Measurements from ENCODE around the gene UVRAG. TPM values are rescaled to one million over a fixed set of nuclear protein-coding genes. Genes with fewer than 3 reads are reported as not detected.

UVRAG gene
- total RNA-seq, 4 donors from 2014 or later, result 27.1 to 35.9 (median 31.0) TPM

DNA sequence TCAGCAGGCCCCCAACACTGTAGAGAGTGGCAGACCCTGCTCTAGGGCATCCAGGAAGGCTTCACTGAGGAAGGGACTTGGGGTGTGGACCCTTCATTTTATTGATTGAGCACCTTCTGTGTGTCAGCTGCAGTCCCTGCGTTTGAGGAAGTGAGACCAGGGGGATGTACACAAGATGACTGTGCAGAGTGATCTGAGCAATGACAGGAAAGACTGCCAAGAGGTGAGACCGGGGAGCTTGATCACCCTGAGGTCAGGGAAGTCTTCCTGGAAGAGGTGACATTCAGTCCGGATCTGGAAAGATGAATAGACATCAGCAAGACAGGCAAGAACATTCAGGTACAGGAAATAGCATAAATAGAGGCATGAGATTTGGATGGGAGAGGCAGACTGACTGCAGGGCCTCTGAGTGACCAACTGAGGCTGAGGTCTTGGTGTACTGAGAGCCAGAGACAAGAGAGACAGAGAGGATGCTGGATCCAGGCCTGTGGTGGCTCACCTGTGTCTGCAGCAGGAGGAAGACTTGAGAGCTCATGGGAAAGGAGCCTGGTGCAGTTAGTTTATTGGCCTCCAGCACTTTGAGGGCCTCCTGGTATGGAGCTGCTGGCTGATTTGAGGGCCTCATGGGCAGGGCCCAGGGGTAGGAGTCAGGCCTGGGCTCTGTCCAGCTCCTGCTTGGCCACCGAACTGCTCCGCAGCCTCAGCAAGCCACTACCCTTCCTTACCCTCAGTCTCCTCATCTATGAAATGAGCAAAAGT is 41.2 kb upstream of the UVRAG start:
- Histone ChIP-seq H3K27me3 (no peaks in the 10 kb centered on the region), H3K9me3 (no peaks in the 10 kb centered on the region), H3K27ac (no peak overlapping the region), H3K36me3 (no peaks in the 10 kb centered on the region), H3K4me1 (peaks cover 0 to 19% of the 10 kb centered on the region in 2 donors), H3K4me3 (replicated peaks in 1 of 3) (no peak overlapping the region)
- intact Hi-C loops (cut with DNase I), result no loop called here
- whole genome bisulfite sequencing, 2 donors, result 67 to 86% methylated on average over 3 to 5 of the region's 5 CpGs
- DNase-seq, result no peak
- TF ChIP-seq POLR2A (IDR thresholded peaks at IDR 0.05), result no peak
- TF ChIP-seq, protein P1, sequence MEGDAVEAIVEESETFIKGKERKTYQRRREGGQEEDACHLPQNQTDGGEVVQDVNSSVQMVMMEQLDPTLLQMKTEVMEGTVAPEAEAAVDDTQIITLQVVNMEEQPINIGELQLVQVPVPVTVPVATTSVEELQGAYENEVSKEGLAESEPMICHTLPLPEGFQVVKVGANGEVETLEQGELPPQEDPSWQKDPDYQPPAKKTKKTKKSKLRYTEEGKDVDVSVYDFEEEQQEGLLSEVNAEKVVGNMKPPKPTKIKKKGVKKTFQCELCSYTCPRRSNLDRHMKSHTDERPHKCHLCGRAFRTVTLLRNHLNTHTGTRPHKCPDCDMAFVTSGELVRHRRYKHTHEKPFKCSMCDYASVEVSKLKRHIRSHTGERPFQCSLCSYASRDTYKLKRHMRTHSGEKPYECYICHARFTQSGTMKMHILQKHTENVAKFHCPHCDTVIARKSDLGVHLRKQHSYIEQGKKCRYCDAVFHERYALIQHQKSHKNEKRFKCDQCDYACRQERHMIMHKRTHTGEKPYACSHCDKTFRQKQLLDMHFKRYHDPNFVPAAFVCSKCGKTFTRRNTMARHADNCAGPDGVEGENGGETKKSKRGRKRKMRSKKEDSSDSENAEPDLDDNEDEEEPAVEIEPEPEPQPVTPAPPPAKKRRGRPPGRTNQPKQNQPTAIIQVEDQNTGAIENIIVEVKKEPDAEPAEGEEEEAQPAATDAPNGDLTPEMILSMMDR (IDR thresholded peaks at IDR 0.05), result no peak

- Histone ChIP-seq H3K36me3 (no peaks in the 10 kb centered on the region), H3K27me3 (no peaks in the 10 kb centered on the region), H3K9me3 (no peaks in the 10 kb centered on the region), H3K27ac (no peak overlapping the region), H3K4me1 (peaks cover 0 to 14% of the 10 kb centered on the region in 2 donors), H3K4me3 (replicated peaks in 1 of 3) (no peak overlapping the region)
- intact Hi-C loops (cut with DNase I), result no loop called here
- DNase-seq, result no peak
- 100% methylated on average over 3 of the region's 3 CpGs for WGBS, 2 donors
- no peak for TF ChIP-seq POLR2A (IDR thresholded peaks at IDR 0.05)
- TF ChIP-seq, protein P1 (IDR thresholded peaks at IDR 0.05), result no peak
These were observed 40.0 kb upstream of the UVRAG start for GRCh38 chr11:75775056-75775455.

- 82 to 93% methylated on average over 4 of the region's 4 CpGs for WGBS, 2 donors
- no peak for DNase-seq
- H3K9me3 ChIP-seq, result no peaks in the 10 kb centered on the region
- H3K27ac ChIP-seq, result no peak overlapping the region
- no peak overlapping the region for H3K4me3 ChIP-seq (replicated peaks in 1 of 3)
- TF ChIP-seq, protein P1 (IDR thresholded peaks at IDR 0.05), result no peak
- no peak for TF ChIP-seq POLR2A (IDR thresholded peaks at IDR 0.05)
- H3K4me1 ChIP-seq, result peaks cover 0 to 9% of the 10 kb centered on the region in 2 donors
- no peaks in the 10 kb centered on the region for H3K27me3 ChIP-seq
- intact Hi-C loops (cut with DNase I), result no loop called here
- H3K36me3 ChIP-seq, result no peaks in the 10 kb centered on the region
These were observed 38.5 kb upstream of the UVRAG start for GRCh38 chr11:75776546-75776945.

- Histone ChIP-seq H3K9me3 (no peaks in the 10 kb centered on the region), H3K27me3 (no peaks in the 10 kb centered on the region), H3K36me3 (no peaks in the 10 kb centered on the region), H3K4me3 (replicated peaks in 1 of 3) (no peak overlapping the region), H3K4me1 (no peaks in the 10 kb centered on the region), H3K27ac (no peak overlapping the region)
- TF ChIP-seq, protein P1 (IDR thresholded peaks at IDR 0.05), result no peak
- TF ChIP-seq POLR2A (IDR thresholded peaks at IDR 0.05), result no peak
- WGBS, 2 donors, result 92 to 96% methylated on average over 13 of the region's 13 CpGs
- intact Hi-C loops (cut with DNase I), result no loop called here
- DNase-seq, result no peak
These were observed 37.4 kb upstream of the UVRAG start for GRCh38 chr11:75777461-75778110.

DNA sequence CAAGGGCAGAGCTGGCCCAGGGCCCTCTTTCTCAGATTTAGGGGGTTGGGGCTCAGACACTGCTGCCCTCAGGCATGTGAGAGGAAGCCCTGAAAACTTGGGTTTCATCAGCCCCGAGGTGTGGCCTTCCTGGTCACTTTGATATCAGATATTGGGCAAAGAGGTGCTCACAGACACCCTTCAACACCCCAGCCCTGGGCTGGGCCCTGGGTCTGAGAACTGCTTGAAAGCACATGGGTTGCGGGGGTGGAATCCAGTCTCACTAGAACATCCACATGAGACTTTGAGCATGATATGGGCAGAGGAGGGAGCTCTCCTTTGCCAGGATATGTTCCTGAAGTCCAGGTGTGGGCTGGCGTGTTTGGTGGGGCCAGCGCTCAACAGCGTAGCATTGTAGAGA is 36.0 kb upstream of the UVRAG start:
- TF ChIP-seq, protein P1 (IDR thresholded peaks at IDR 0.05), result no peak
- no peak for TF ChIP-seq POLR2A (IDR thresholded peaks at IDR 0.05)
- 90 to 92% methylated on average over 5 of the region's 5 CpGs for WGBS, 2 donors

More for the DNA sequence above, 36.0 kb upstream of the UVRAG start:
- intact Hi-C loops (cut with DNase I), result no loop called here
- no peak overlapping the region for H3K27ac ChIP-seq
- H3K36me3 ChIP-seq, result no peaks in the 10 kb centered on the region
- no peaks in the 10 kb centered on the region for H3K9me3 ChIP-seq
- H3K4me1 ChIP-seq, result no peaks in the 10 kb centered on the region
- H3K27me3 ChIP-seq, result no peaks in the 10 kb centered on the region
- DNase-seq, result no peak
- no peak overlapping the region for H3K4me3 ChIP-seq (replicated peaks in 1 of 3)
